ENCODE measurements around the gene OVOL2. TPM values are rescaled to one million over a fixed set of nuclear protein-coding genes. Genes with fewer than 3 reads are reported as not detected.

Gene OVOL2
- total and polyA plus RNA-seq, 8 donors, result 5.8 to 10.5 (median 7.9) TPM

DNA sequence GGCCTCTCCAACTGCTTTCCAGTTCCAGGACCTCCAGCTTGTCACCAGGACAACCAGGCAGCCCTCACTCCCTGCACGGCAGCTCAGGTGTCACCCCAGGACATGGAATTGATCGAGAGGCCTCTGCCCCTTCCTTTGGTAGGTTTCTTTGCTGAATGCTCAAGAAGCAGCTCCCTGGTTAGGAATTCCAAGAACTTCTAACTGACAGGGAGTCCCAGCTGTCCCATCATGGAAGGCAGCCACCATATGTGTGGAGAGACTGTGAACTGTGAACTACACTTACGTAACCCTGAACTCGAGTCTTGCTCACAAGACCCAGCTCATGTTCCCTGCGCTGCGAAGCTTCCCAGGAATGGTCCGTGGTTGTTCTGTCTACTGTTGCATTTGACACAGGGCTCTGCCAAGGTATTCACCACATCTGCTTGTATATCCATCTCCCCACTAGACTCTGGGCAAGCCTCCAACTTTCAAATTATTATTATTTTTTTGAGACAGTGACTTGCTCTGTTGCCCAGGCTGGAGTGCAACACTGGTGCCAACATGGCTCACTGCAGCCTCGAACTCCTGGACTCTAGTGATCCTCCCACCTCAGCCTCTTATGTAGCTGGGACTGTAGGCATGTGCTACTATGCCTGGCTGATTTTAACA is 53.2 kb downstream of the OVOL2 start:
- no peaks in the 10 kb centered on the region for H3K36me3 ChIP-seq
- intact Hi-C loops (cut with DNase I), result no loop called here
- no peak overlapping the region for H3K27ac ChIP-seq
- peak in 1 of 4 donors; percentile 51 for DNase-seq
- TF ChIP-seq, protein P1, sequence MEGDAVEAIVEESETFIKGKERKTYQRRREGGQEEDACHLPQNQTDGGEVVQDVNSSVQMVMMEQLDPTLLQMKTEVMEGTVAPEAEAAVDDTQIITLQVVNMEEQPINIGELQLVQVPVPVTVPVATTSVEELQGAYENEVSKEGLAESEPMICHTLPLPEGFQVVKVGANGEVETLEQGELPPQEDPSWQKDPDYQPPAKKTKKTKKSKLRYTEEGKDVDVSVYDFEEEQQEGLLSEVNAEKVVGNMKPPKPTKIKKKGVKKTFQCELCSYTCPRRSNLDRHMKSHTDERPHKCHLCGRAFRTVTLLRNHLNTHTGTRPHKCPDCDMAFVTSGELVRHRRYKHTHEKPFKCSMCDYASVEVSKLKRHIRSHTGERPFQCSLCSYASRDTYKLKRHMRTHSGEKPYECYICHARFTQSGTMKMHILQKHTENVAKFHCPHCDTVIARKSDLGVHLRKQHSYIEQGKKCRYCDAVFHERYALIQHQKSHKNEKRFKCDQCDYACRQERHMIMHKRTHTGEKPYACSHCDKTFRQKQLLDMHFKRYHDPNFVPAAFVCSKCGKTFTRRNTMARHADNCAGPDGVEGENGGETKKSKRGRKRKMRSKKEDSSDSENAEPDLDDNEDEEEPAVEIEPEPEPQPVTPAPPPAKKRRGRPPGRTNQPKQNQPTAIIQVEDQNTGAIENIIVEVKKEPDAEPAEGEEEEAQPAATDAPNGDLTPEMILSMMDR (IDR thresholded peaks at IDR 0.05), result no peak
- no peak for ATAC-seq
- H3K27me3 ChIP-seq, result no peaks in the 10 kb centered on the region
- H3K4me1 ChIP-seq, result peaks cover 4 to 5% of the 10 kb centered on the region in 2 donors
- no peak overlapping the region for H3K4me3 ChIP-seq
- H3K9me3 ChIP-seq, result no peaks in the 10 kb centered on the region

DNA sequence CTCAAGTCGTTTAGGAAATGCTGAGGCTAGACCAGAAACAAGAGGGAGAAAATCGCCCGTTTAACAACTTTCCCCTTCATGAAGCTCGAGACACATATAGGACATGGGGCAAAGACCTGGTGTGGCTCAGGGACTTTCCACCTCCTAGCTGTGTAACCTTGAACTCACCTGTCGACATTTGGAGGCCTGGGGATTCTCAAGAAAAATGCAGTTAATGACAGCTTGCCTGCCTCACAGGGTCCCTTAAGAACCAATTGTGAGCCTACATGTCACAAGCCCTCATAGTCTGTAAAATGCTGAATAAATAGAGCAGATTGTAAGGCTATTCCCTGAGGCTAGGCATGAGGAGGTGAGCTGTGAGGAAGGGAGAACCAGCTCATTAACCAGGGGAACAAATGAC is 53.8 kb downstream of the OVOL2 start:
- ATAC-seq, result no peak
- no peak overlapping the region for H3K27ac ChIP-seq
- TF ChIP-seq, protein P1 (IDR thresholded peaks at IDR 0.05), result no peak
- intact Hi-C loops (cut with DNase I), result no loop called here
- H3K27me3 ChIP-seq, result no peaks in the 10 kb centered on the region
- H3K9me3 ChIP-seq, result no peaks in the 10 kb centered on the region
- H3K4me1 ChIP-seq, result peaks cover 4 to 5% of the 10 kb centered on the region in 2 donors
- no peak overlapping the region for H3K4me3 ChIP-seq
- no peaks in the 10 kb centered on the region for H3K36me3 ChIP-seq
- no peak for DNase-seq

DNA sequence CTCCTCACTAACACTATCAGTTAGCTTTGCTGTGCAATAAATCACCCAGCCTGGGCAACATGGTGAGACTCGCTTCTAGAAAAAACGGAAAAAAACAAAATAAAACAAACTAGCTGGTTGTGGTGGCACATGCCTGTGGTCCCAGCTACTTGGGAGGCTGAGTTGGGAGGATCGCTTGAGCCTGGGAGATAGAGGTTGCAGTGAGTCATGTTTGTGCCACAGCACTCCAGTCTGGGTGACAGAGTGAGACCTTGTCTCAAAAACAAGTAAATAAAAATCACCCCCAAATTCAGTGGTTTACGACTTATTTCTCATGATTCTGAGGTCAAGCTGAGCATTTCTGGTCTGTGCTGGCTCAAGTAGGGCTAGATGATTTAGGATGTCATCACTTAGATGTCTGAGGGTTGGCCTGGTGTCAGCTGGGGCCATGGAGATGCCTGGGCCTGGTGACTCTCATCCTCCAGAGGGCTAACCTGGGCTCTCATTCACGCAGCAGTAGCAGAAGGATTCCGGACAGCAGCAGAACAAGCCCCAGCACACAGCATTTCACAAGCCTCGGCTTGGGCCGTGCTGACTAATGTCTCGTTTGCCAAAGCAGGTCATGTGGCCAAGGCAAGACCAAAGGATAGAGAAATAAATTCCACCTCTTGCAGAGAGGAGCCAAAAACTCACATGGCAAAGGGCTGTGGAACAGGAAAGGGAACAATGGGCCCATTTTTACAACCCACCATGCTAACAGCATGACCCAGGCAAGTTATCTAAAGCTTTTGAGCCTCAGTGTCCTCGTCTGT is 56.4 kb downstream of the OVOL2 start:
- H3K4me3 ChIP-seq, result no peak overlapping the region
- DNase-seq (peak in 1 of 4 donors; percentile 56), ATAC-seq (peak; percentile 79)
- H3K36me3 ChIP-seq, result no peaks in the 10 kb centered on the region
- peaks cover 0 to 7% of the 10 kb centered on the region in 2 donors for H3K4me1 ChIP-seq
- H3K27ac ChIP-seq, result no peak overlapping the region
- H3K27me3 ChIP-seq, result no peaks in the 10 kb centered on the region
- TF ChIP-seq, protein P1 (IDR thresholded peaks at IDR 0.05), result no peak
- no peaks in the 10 kb centered on the region for H3K9me3 ChIP-seq
- intact Hi-C loops (cut with DNase I), result no loop called here

DNA sequence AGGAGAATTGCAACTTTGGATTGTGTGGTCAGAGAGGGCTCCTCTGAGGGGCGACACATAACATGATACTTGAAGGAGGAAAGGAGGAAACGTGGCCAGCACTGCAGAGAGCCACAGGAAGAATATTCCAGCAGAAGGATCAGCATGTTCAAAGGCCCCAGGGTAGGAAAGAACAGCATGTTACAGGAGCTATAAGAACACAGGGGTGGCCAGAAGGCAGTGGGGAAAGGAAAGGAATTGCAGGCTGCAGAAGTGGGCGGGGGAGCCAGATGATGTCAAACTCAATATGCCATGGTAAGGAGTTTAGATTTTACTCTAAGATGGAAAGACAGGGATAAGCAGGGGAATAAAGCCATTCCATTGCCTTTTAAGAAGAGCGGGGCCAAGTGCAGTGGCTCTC is 58.1 kb downstream of the OVOL2 start:
- Histone ChIP-seq H3K36me3 (no peaks in the 10 kb centered on the region), H3K27me3 (no peaks in the 10 kb centered on the region), H3K4me1 (peaks cover 0 to 9% of the 10 kb centered on the region in 2 donors), H3K9me3 (no peaks in the 10 kb centered on the region), H3K4me3 (no peak overlapping the region), H3K27ac (no peak overlapping the region)
- DNase-seq (no peak), ATAC-seq (no peak)
- TF ChIP-seq, protein P1 (IDR thresholded peaks at IDR 0.05), result no peak
- intact Hi-C loops (cut with DNase I), result no loop called here

DNA sequence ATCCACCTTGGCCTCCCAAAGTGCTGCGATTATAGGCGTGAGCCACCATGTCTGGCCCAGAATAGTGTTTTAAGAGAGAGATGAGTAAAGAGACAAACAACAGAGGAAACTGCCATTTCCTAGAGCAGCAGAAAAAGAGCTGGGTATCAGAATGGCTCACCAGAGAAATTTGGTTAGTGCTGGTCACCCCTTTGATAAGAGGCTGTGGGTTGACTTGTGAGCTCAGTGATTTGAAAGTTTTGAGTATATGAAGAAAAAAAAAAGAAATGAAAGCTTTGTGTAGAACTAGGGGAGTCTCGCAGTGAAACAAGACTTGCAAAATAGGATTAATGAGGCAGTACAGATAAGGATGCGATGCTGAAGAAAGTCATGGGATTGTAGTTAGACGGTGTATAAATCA is 59.3 kb downstream of the OVOL2 start:
- TF ChIP-seq, protein P1 (IDR thresholded peaks at IDR 0.05), result no peak
- H3K36me3 ChIP-seq, result no peaks in the 10 kb centered on the region
- DNase-seq, result no peak
- ATAC-seq, result no peak
- H3K27me3 ChIP-seq, result no peaks in the 10 kb centered on the region
- intact Hi-C loops (cut with DNase I), result no loop called here
- no peak overlapping the region for H3K27ac ChIP-seq
- no peak overlapping the region for H3K4me3 ChIP-seq
- peaks cover 0 to 9% of the 10 kb centered on the region in 2 donors for H3K4me1 ChIP-seq
- no peaks in the 10 kb centered on the region for H3K9me3 ChIP-seq
